DMS 273 (cell line): ENCODE data around the gene ITPK1.

ENCODE experiments used
- DNase-seq: peaks from one replicate; lab custom pipeline; 2025; ENCODE audit not compliant: unreplicated experiment; lab: John Stamatoyannopoulos, UW

ITPK1 gene

GRCh38 chr14:92927349-92928257 lies 188.1 kb downstream of the ITPK1 start:
- no peak for DNase-seq

- DNase-seq: no peak
Observed at GRCh38 chr14:92926931-92927330, 188.8 kb downstream of the ITPK1 start.

- no peak for DNase-seq
Observed at GRCh38 chr14:92926180-92926845, 189.4 kb downstream of the ITPK1 start.

- DNase-seq: no peak
Observed at GRCh38 chr14:92925446-92925845, 190.3 kb downstream of the ITPK1 start.

- peak; percentile 26 for DNase-seq
Observed at GRCh38 chr14:92924247-92924646, 191.5 kb downstream of the ITPK1 start.

GRCh38 chr14:92923744-92924103 lies 192.0 kb downstream of the ITPK1 start:
- no peak for DNase-seq

GRCh38 chr14:92922883-92923743 lies 192.6 kb downstream of the ITPK1 start, which contains the start of gene CHGA:
TSS of gene CHGA (plus strand) at chr14:92923150. CDS start at chr14:92923360, 210 bp downstream.
- DNase-seq: peak; percentile 80

- peak; percentile 46 for DNase-seq
Observed at GRCh38 chr14:92922155-92922735, 193.5 kb downstream of the ITPK1 start.

- DNase-seq: no peak
Observed at GRCh38 chr14:92920001-92920400, 195.7 kb downstream of the ITPK1 start.

GRCh38 chr14:92917956-92918355 lies 197.8 kb downstream of the ITPK1 start:
- DNase-seq: no peak

GRCh38 chr14:92917041-92917940 lies 198.4 kb downstream of the ITPK1 start:
- DNase-seq: peak; percentile 92

GRCh38 chr14:92916201-92916600 lies 199.5 kb downstream of the ITPK1 start:
- no peak for DNase-seq

- DNase-seq: peak; percentile 54
Observed at GRCh38 chr14:92914087-92914656, 201.6 kb downstream of the ITPK1 start.

GRCh38 chr14:92907316-92907911 lies 208.3 kb downstream of the ITPK1 start:
- no peak for DNase-seq

- DNase-seq: no peak
Observed at GRCh38 chr14:92906823-92907222, 208.9 kb downstream of the ITPK1 start.

- no peak for DNase-seq
Observed at GRCh38 chr14:92906420-92906819, 209.3 kb downstream of the ITPK1 start.

- DNase-seq: no peak
Observed at GRCh38 chr14:92905667-92906066, 210.1 kb downstream of the ITPK1 start.

GRCh38 chr14:92903359-92903758 lies 212.4 kb downstream of the ITPK1 start:
- no peak for DNase-seq

- DNase-seq: peak; percentile 74
Observed at GRCh38 chr14:92902726-92903125, 213.0 kb downstream of the ITPK1 start.
